GM12874 (cell line): ENCODE measurements around the gene CSNK1D.

Source experiments
- TF ChIP-seq, protein P1 (sequence below): IDR thresholded peaks from 2 replicates; pipeline ENCODE4 v1.5.1; 2011; ENCODE audit warnings: low read depth, mild to moderate bottlenecking, control low read depth, low read length, moderate library complexity; ENCODE audit not compliant: insufficient read depth

The CSNK1D gene

GRCh38 chr17:82245134-82246039 is 28.1 kb downstream of the CSNK1D start:
- TF ChIP-seq, protein P1, sequence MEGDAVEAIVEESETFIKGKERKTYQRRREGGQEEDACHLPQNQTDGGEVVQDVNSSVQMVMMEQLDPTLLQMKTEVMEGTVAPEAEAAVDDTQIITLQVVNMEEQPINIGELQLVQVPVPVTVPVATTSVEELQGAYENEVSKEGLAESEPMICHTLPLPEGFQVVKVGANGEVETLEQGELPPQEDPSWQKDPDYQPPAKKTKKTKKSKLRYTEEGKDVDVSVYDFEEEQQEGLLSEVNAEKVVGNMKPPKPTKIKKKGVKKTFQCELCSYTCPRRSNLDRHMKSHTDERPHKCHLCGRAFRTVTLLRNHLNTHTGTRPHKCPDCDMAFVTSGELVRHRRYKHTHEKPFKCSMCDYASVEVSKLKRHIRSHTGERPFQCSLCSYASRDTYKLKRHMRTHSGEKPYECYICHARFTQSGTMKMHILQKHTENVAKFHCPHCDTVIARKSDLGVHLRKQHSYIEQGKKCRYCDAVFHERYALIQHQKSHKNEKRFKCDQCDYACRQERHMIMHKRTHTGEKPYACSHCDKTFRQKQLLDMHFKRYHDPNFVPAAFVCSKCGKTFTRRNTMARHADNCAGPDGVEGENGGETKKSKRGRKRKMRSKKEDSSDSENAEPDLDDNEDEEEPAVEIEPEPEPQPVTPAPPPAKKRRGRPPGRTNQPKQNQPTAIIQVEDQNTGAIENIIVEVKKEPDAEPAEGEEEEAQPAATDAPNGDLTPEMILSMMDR = no peak

- TF ChIP-seq, protein P1 = peak; percentile 46
These were observed 28.9 kb downstream of the CSNK1D start for GRCh38 chr17:82244413-82245133.

DNA sequence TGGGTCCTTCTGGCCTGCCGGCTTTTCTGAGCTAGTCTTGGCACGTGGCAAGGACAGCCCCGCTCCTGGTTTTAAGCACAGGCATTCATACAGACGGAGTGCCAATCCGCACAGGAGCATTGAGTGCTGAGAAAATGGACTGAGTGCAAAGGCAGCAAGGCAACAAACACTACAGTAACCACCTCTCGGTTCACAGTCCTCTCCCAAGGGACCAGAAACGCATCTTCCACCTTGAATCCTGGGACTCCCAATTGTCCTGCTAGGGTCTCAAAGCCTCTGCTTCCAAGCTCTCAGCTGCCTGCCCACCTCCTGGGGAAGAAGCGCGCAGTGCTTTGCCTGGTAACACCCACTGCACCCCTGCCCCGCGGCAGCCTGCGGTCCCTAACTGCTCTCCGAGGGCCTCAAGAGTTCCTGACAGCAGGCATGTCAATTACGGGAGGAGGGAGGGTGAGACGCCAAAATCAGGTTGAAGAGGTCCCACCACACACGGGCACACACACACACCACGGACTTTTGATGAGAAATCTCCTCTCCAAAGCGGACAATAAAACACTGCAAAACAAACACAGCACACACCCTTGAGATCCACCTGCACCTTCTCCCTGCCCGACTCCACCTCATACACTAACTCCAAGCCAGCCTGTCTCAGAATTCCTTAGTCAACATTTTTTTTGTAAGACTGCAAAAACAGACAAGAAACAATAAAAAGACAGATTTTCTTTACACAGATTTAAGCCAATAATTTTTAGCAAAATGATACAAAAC is 29.7 kb downstream of the CSNK1D start:
- TF ChIP-seq, protein P1 = no peak

- TF ChIP-seq, protein P1 = no peak
These were observed 30.4 kb downstream of the CSNK1D start for GRCh38 chr17:82242977-82243647.

GRCh38 chr17:82242698-82242976 is 30.9 kb downstream of the CSNK1D start:
- TF ChIP-seq, protein P1 = no peak

GRCh38 chr17:82241926-82242697 is 31.4 kb downstream of the CSNK1D start:
- TF ChIP-seq, protein P1 = no peak
